ELR (cell line): ENCODE results near the gene ZNF175.

Source experiments
- DNase-seq: peaks from one replicate; pipeline ENCODE4 v3.0.0-alpha.2; 2015; ENCODE audit warnings: low read depth

The ZNF175 gene

GRCh38 chr19:51570962-51571575, at the start of gene ZNF175:
ZNF175 (plus strand) TSS chr19:51571283; CDS start chr19:51573330, 2,047 bp downstream.
- DNase-seq = peak; percentile 96

GRCh38 chr19:51521357-51521756, 49.7 kb upstream of the ZNF175 start:
- DNase-seq = no peak

- no peak for DNase-seq
These were observed 49.3 kb upstream of the ZNF175 start for GRCh38 chr19:51521781-51522180.

- no peak for DNase-seq
These were observed 46.3 kb upstream of the ZNF175 start for GRCh38 chr19:51524666-51525264.

- DNase-seq = no peak
These were observed 45.4 kb upstream of the ZNF175 start for GRCh38 chr19:51525651-51526050.

GRCh38 chr19:51529301-51529700, 41.8 kb upstream of the ZNF175 start:
- DNase-seq = no peak

GRCh38 chr19:51530616-51531015, 40.5 kb upstream of the ZNF175 start:
- no peak for DNase-seq

GRCh38 chr19:51531349-51532315, 39.5 kb upstream of the ZNF175 start, which contains the start of gene SIGLEC6:
SIGLEC6 (minus strand) TSS chr19:51531670; CDS start chr19:51531648, 22 bp downstream.
- no peak for DNase-seq

- DNase-seq = no peak
These were observed 35.5 kb upstream of the ZNF175 start for GRCh38 chr19:51535535-51535934.

GRCh38 chr19:51539821-51540366, 31.2 kb upstream of the ZNF175 start:
- no peak for DNase-seq

- DNase-seq = no peak
These were observed 29.4 kb upstream of the ZNF175 start for GRCh38 chr19:51541458-51542357.

GRCh38 chr19:51542699-51543098, 28.4 kb upstream of the ZNF175 start:
- no peak for DNase-seq

GRCh38 chr19:51544038-51544437, 27.0 kb upstream of the ZNF175 start:
- no peak for DNase-seq

GRCh38 chr19:51546107-51546649, 24.9 kb upstream of the ZNF175 start:
- no peak for DNase-seq

GRCh38 chr19:51546650-51547396, 24.3 kb upstream of the ZNF175 start:
- peak; percentile 60 for DNase-seq

- no peak for DNase-seq
These were observed 23.5 kb upstream of the ZNF175 start for GRCh38 chr19:51547397-51548212.

- DNase-seq = no peak
These were observed 22.9 kb upstream of the ZNF175 start for GRCh38 chr19:51548213-51548651.

- DNase-seq = no peak
These were observed 22.2 kb upstream of the ZNF175 start for GRCh38 chr19:51548891-51549305.
